Measurements from ENCODE around the gene KHNYN.
"Not testable (repeated sequence)": the region's sequence is repeated elsewhere in the genome, so short reads cannot be mapped to it uniquely, and the experiment has no call there.

The KHNYN gene

DNA sequence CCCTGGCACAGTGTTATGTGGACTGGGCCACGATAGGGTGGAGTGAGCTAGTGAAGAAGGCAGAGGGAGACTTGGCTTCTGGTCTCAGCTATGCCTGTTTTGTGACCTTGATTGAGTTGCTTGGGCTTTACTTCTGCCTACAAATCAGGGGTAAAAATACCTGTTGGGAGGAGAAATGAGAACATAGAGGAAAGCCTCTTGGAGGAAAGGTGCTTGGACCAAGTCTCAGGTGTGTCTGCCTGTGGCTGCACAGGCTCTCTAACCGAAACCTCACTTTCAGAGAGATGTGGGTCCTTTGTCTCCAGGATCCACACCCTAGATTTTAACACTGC, 7.9 kb downstream of the KHNYN start:
- DNase-seq (ENCODE audit: low read depth), result no peak

DNA sequence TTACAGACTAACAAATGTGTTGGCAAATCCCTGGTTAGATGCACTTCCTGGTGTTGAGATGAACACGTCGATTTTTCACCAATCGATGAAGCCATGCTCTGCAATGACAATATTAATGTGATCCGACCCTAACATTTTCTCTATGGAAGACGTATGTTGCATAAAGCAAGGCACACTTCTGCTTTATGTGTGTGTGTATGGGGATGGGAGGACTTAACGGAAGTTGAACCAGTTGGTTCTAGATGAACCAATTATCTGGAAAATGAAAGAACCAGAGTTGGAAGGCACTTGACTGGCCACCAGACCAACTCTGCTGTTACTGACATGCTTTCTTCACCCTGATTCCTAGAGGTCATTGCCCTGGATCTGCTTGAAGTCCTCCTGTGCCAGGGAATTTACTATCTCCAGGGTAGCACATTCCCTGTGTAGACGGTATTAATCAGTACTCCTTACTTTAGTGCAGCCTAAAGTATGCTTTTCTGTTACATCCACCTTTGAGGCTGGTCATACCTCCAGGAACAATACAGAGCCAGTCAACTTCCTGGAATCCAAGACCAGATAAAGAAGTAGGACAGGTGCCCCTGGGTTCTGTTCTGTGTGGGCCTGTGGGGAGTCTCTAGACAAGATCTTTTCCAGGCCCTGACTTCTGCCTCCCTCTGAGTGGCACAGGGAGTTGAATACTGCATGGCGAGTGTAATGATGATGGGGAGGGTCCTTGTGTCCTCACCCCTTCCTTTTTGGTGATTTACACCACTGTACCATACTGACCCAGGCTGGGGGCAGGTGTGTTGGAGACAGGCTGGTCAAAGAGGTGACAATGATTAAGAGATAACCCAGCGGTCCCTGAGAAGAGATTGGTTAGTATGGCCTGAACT, 8.7 kb downstream of the KHNYN start:
- no peak for DNase-seq (ENCODE audit: low read depth)

DNA sequence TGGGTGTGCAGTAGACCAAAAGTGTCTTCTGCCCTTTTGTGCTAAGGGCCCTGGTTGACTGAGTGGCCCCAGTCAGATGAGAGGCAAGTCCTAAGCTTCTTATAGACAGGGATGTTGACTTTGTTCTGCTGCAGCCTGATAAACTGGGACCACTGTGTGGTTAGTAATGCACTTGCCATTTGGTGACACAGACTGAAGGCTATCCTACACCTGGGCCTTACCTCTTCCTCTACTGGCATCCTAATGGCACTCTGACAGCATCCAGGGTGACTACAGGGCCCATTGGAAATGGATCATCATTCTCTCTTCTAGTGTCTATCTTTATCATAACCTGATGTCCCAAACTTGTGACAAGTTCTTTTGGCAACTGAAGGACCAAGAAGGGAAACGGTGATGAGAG, 9.5 kb downstream of the KHNYN start:
- DNase-seq (ENCODE audit: low read depth), result no peak

DNA sequence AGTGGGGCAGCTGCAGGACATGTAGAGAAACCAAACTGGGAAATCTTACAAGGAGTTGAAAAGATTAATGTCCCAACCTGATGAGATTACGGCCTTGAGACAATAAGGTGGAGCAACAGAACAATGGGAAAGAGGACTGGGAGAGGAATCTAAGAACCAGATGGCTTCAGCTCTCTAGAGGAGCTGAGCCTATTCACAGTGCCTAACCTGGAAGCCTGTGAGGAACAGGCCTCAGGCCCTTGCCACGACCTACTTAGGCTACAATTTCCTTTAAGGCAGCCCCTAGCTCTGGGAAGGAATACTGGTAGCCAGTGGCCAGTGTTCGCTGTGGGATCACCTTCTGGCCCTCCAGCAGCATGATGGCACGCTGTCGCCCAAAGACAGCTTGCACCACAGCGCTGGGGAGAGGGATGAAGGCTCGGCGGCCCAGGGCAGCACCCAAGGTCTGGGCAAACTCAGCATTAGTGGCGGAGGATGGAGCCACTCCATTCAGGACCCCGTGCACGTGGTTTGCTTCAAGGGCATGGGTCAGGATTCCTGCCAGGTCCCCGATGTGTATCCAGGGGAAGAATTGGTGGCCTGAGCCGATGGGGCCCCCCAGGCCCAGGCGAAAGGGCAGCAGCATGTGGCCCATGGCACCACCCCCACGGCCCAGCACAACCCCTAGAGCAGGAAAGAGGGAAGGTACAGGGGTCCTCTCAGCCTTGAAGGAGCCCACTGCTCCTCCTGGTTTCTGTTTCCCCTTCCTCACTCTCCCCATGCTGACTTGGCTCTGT, 10.3 kb downstream of the KHNYN start:
- DNase-seq (ENCODE audit: low read depth), result no peak

DNA sequence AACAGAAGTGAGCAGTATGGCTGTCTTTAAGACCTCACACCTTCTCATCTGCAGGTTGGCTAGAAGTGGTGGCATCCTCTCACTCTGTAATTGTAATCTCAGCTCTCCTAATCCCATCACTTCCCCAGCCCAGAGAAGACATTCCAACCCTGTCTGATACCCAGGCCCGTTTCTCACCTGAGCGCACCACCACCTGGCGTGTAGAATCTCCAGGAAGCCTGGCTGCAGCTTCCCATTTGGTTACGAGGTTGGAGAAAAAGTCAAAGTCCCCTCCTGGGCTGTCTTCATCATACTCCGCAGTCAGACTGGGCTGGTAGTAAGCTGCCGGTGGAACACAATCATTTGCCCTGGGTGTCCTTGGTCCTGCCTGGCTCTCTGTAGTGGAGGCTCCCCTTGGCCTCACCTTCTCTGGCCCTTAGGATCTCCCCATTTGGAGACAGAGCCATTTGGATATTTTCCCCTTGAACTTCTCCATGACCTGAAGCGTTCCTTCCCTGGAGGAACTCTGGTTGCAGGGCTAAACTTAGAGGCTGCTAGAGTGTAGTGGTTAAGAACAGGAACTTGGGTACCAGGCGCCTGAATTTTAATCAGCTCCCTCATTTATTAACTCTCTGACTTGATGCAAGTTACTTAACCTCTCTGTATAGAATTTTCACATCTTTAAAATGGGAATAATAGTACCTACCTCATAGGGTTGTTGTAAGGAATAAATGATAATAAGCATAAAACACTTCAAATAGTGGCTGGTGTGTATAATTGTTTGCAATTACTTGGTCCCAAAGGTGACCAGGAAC, 11.0 kb downstream of the KHNYN start:
- no peak for DNase-seq (ENCODE audit: low read depth)

DNA sequence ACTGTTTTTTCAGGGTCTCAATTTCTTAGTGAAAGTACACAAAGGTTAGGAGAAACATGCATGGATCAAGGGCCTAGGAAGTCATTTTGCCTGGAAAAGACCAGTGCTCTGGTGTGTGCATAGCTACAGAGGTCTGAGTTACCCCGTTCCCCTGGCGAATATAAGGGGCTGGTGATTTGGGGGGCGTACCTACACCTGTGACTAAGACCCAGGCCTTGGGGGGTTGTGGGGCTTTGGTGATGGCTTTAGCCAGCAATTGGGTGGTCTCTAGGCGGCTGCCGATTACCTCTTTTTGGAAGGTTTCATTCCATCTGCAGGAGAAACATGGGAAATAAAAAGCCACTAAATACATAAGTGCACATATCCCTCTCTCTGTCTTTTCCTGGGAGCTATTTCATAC, 11.7 kb downstream of the KHNYN start:
- no peak for DNase-seq (ENCODE audit: low read depth)

DNA sequence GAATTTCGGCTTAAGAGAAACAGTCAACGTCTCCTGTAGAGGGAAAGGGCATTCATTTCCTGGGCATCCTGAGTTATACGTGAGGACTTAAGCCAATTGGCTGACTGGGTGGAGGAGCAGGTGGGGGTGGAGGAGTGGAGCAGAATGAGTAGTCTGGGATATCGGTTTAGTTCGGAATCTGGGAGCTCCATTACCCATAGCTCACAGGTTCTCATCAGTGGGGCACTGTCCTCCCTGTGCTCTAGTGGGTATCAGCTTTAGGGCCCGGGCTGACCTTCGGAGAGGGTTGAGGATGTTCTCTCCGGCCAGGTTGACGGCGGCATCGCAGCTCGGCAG, 12.1 kb downstream of the KHNYN start:
- no peak for DNase-seq (ENCODE audit: low read depth)

DNA sequence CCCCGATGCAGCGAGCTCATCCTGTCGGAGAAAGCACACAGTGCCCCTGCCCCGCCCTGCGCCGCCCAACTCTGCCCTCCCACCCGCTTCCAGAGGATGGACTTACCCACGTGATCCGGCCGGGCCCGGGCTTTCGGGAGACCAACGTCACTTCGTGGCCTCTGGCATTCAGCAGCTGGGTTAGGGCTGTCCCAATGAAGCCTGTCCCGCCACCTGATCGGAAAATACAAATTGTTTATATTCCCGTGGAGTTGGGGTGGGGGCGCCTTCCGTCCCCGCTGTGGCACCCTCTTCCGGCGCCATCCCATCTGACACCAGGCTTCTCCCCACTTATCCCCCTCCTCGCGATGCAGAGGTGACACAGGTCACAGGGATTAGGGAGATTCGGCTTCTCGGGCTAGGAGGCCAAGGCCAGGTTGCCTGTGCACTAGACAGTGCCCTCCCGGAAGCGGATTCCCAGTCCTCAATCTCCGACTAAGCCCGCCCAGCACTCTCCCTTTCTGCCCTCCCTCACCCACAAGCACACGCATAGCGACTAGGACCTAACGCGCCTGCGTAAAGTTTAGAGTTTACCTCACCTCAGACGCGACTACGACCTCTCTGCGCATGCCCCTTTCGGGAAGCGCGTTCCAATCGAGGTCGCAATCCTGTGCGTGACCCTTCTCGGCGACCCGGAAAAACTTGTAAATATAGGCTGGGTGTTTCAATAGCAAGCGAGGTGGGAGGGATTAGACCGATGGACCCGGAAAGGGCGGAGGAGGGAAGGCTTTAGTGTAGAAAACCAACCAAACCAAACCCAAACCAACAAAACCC, 12.7 kb downstream of the KHNYN start, which contains the start of gene SDR39U1:
Gene SDR39U1 (minus strand): TSS at position 537 of the 813 bp plus-strand sequence. CDS start 7 bp downstream, at position 530.
- DNase-seq (ENCODE audit: low read depth), result peak; percentile 99

DNA sequence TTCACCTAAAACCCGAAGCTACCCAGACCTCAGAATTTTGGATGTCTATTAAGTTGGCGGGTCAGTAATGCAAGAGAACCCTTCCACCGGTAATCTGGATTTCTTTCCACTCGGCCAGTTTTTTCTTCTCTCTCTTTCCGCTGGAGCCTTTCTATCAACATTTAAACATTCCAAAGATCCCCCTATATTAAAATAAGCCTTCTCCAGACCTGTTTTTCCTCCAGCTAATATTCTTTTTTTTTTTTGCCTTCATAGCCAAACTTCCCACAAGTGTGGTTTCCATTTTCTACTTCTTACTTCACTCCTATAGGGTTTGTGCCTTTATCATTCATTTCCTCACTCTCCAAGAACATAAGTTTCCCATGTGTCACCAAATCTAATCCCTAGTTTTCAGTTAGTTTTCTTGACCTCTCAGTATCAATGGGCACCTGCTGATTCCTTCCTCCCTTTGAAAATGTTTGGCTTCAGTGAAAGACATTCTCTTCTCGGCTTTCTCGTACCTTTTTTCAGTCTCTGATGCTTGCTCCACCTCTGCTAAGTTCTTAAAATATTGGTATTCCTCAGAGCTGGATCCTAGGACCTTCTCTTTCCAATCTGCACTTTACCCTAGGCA, 13.4 kb downstream of the KHNYN start:
- DNase-seq (ENCODE audit: low read depth), result no peak

DNA sequence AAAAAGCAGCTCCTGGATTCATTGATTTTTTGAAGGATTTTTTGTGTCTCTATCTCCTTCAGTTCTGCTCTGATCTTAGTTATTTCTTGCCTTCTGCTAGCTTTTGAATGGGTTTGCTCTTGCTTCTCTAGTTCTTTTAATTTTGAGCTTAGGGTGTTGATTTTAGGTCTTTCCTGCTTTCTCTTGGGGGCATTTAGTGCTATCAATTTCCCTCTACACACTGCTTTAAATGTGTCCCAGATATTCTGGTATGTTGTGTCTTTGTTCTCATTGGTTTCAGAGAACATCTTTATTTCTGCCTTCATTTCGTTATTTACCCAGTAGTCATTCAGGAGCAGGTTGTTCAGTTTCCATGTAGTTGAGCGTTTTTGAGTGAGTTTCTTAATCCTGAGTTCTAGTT, 21.1 kb downstream of the KHNYN start:
- not testable (repeated sequence) for DNase-seq (ENCODE audit: low read depth)

DNA sequence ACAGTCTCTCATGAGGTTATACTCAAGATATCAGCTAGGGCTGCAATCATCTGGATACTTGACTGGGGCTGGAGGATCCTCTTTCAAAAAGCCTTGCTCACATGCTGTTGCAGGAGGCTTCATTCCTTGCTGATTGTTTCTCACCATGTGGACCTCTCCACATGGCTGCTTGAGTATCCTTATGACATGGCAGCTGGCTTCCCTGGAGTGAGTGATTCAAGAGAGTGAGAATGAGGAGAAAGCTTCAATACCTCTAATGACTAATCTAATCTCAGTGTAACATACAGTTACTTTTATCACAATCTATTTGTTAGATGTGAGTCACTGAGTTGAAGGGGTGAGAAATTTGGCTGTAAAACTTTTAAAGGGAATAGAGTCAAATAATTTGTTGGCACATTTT, 27.2 kb downstream of the KHNYN start:
- no peak for DNase-seq (ENCODE audit: low read depth)

DNA sequence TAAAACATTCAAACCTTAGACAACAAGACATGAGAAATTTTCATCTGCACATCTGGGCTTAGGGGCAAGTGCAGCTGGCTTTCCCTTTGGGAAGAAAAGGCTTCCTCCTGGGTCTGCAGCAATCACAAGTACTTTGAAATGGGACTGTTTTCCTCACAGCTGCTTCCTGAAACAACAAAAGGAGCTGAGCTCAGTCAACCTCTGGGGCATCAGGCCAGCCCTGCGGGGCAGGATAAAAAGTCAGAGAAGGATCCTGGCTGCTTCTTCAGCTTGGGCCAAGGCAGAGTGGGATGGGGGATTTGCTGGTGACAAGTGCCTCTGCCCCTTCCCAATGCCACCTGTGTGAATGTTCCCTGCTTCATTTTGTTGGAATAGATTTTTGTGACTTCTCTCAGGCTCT, 29.0 kb downstream of the KHNYN start:
- DNase-seq (ENCODE audit: low read depth), result no peak

DNA sequence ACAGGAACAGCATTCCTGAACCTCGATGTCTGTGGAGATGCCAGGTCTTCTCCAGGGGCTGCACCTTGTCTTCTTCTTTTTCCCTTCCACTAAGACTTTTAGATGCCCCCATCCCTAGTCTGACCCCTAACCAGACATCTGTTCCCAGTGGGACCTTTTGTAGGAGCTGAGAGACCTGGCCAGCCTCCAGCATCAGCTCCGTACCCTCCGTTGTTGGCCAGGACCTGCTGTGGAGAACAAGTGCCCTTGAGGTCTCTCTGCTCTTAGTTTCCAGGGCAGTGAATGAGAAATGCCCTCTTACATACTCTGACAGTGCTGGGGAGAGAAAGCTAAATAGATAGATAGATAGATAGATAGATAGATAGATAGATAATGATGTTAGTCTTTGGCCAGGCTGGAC, 29.6 kb downstream of the KHNYN start:
- DNase-seq (ENCODE audit: low read depth), result no peak

DNA sequence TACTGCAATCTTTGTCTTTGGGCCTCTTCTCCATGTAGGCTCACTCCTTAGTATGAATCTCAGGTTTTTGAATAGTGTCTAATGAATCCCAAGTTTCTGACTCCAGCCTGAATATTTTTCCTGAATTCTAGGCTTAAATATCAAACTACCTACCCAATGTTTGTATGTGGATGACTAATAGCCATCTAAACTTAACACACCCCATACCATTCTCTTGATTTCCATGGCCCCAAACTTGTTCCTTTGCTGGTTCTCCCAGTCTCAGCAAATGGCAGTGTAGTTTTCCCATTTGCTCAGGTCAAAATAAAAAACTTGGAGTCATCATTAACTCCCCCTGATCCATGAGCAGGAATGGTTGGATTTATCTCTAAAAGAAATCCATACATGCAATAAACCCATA, 31.6 kb downstream of the KHNYN start:
- DNase-seq (ENCODE audit: low read depth), result no peak

DNA sequence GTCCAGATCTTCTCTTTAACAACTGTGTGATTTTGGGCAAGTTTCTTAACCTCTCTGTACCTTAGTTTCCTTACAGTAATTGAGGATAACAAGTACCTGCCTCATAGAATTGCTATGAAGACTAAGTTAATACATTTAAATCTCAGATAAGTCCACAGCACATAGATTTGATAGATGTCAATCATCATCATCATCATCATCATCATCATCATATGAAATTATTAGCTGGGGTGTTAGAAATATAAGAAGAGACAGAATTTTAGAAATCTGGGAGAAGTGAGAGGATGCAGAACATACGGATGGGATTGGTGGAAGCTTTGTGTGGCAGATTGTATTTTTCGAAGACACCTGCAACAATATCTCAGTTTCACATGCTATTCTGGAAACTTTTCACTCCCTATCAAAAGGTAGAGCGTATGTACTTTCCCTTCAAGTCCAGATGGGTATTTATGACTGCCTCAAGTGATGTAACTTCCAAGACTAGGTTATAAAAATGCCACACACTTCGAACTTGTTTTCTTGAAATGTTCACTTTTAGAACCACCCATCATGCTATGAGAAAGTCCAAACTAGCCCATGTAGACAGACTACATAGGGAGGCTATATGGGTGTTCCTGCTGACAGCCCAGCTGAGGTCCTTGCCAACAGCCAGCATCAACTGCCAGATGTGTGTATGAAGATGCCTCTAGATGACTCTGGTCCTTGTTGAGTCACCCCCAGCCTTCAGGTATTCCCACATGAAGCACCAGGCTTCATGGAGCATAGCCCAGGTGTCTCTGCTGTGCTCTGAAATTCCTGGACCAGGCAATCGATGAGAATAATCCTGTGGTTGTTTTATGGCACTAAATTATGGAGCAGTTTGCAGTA, 33.5 kb downstream of the KHNYN start:
- DNase-seq (ENCODE audit: low read depth), result no peak

DNA sequence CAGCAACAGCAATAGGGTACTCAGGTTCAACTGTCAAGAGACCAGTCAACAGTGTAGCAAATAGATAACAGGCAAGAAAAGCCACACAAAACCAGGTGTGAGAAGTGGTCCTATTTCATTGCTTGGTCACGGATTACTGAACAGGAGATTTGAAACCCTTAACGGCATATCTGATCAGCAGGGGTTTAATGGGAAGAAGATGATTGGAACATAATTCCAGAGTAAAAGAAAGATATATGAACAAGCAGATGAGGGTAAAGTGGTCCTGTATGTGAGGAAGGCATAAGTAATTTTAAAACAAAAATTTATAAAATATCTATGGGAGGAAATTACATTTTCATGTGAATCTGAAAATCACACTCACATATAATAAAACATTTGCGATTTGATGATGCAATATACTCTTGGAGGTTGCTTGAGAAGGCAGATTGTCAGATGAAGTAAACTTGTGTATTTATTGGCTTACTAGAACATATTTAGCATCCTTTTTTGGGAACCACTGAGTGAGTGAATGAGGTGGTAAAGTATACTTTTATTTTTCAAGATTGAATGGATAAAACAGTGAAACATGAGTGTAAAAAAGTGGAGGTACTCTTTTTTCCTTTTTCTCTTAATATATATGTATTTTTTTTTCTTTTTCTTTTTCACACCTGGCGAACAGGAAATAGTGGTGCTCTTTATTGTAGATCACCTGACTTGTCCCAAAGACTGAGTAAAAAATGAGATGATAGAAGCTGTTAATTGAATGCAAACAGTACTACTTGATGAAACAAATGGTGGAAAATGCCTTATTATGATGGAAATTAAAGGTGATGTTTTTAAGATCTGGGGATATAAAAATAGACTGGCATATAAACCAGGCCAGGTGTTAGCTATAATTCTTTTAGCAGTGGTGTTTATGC, 34.4 kb downstream of the KHNYN start:
- DNase-seq (ENCODE audit: low read depth), result no peak

DNA sequence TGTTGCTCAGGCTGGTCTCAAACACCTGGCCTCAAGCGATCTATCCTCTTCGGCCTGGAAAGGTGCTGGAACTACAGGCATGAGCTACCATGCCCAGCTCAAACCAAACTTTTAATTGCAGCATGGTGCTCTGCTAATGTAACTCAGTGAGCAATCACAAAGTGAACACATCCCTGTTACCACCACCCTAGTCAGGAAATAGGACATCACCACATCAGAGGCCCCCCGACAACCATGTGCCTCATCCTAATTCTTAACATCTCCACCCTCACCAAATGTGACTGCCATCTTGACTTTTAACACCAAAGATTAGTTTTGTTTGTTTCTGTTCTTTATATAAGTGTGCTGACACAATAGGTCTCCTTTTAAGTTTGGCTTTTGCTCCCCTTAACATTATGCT, 35.6 kb downstream of the KHNYN start:
- no peak for DNase-seq (ENCODE audit: low read depth)

DNA sequence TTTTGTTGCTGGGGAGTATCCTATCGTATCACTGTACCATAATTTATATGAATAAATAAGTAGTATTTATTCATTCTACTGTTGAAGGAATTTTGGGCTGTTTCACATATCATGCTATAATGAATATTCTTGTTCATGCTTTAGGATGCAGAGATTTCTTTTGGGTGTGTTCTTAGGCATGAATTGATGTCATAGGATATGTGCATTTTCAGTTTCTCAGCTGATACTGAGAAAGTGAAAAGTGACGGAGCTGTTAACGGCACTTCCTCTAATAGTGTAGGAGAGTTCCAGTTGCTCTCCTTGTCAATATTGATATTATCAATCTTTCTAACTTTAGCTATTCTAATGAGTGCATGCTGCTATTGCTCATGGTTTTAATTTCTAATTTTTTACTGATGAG, 36.1 kb downstream of the KHNYN start:
- no peak for DNase-seq (ENCODE audit: low read depth)

DNA sequence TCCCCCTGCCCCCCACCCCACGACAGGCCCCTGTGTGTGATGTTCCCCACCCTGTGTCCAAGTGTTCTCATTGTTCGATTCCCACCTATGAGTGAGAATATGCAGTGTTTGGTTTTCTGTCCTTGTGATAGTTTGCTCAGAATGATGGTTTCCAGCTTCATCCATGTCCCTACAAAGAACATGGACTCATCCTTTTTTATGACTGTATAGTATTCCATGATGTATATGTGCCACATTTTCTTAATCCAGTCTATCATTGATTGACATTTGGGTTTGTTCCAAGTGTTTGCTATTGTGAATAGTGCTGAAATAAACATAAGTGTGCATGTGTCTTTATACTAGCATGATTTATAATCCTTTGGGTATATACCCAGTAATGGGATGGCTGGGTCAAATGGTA, 40.7 kb downstream of the KHNYN start:
- not testable (repeated sequence) for DNase-seq (ENCODE audit: low read depth)

Data from fibroblast of gingiva (primary cell).